ENCODE measurements around the gene CAPN1. TPM values are rescaled to one million over a fixed set of nuclear protein-coding genes. Genes with fewer than 3 reads are reported as not detected.

Gene CAPN1
- total RNA-seq, 1 experiment from 2014 or later = 175 TPM

- no peak overlapping the region for H3K4me2 ChIP-seq (ENCODE audit: insufficient read depth, insufficient read length, low read length)
- no peak overlapping the region for H2BK15ac ChIP-seq (ENCODE audit: low read depth, low read length)
- H3K36me3 Mint-ChIP-seq (ENCODE audit: insufficient read depth in 1 of 3, low read depth in 3 of 3) = peaks cover 9 to 16% (median 10%) of the 10 kb centered on the region in 3 experiments
- no peak overlapping the region for H3K4ac ChIP-seq (ENCODE audit: low read depth, low read length)
- no peak overlapping the region for H2AK5ac ChIP-seq (ENCODE audit: insufficient read length, low read length)
- peaks cover 25 to 27% of the 10 kb centered on the region in 2 experiments for H3K4me1 Mint-ChIP-seq
- peaks cover 5% of the 10 kb centered on the region for H3K4me1 ChIP-seq (ENCODE audit: insufficient read depth, low read length)
- H3K9ac ChIP-seq (ENCODE audit: extremely low read depth, insufficient read length, low read length) = no peak overlapping the region
- H2BK120ac ChIP-seq (ENCODE audit: low read depth, low read length, poor library complexity, severe bottlenecking) = no peak overlapping the region
- H3K27ac Mint-ChIP-seq = peak overlapping the region in 1 of 3 experiments; percentile 59; a peak in 1 of 7 replicates
- no peaks in the 10 kb centered on the region for H3K79me2 ChIP-seq (ENCODE audit: insufficient read depth, low read length)
- no peak overlapping the region for H4K5ac ChIP-seq (ENCODE audit: insufficient read length, low read depth, low read length)
- H3K9me3 ChIP-seq (ENCODE audit: control insufficient read depth, low read depth, low read length) = no peaks in the 10 kb centered on the region
- no peak overlapping the region for H3T11ph ChIP-seq (ENCODE audit: low read length)
- H3K27me3 Mint-ChIP-seq (ENCODE audit: low read depth) = peaks cover 2% of the 10 kb centered on the region; the same call in 1 of the 2 replicates
- H3K56ac ChIP-seq (ENCODE audit: insufficient read length, low read depth, low read length) = no peak overlapping the region
- H2BK5ac ChIP-seq (ENCODE audit: insufficient read length, low read length) = no peak overlapping the region
- no peak overlapping the region for H4K91ac ChIP-seq (ENCODE audit: insufficient read length, low read depth, low read length)
- peaks cover 0 to 10% of the 10 kb centered on the region in 2 experiments; a peak in 4 of 5 replicates for H3K9me3 Mint-ChIP-seq
- no peak overlapping the region for H3K27ac ChIP-seq (ENCODE audit: insufficient read length, low read depth, low read length)
- H3K18ac ChIP-seq (ENCODE audit: insufficient read length, low read depth, low read length) = no peak overlapping the region
- no peaks in the 10 kb centered on the region for H3K79me1 ChIP-seq (ENCODE audit: insufficient read depth, low read depth, low read length, poor library complexity, severe bottlenecking)
- H4K8ac ChIP-seq (replicated peaks; ENCODE audit: insufficient read length, low read depth, low read length) = no peak overlapping the region
- no peak overlapping the region for H2BK12ac ChIP-seq (ENCODE audit: insufficient read length, low read depth, low read length)
- no peaks in the 10 kb centered on the region for H3K27me3 ChIP-seq (ENCODE audit: insufficient read depth, low read length)
- H3K14ac ChIP-seq (ENCODE audit: insufficient read depth, low read length) = no peak overlapping the region
- no peak for DNase-seq
- no peak overlapping the region for H3K23ac ChIP-seq (ENCODE audit: insufficient read length, low read depth, low read length)
- H2BK20ac ChIP-seq (ENCODE audit: low read depth, low read length, poor library complexity, severe bottlenecking) = no peak overlapping the region
- H3K23me2 ChIP-seq (ENCODE audit: insufficient read length, low read depth, low read length, poor library complexity, severe bottlenecking) = no peaks in the 10 kb centered on the region
- no peaks in the 10 kb centered on the region for H4K20me1 ChIP-seq (ENCODE audit: control insufficient read depth, insufficient read depth, insufficient read length)
- TF ChIP-seq, protein P1, sequence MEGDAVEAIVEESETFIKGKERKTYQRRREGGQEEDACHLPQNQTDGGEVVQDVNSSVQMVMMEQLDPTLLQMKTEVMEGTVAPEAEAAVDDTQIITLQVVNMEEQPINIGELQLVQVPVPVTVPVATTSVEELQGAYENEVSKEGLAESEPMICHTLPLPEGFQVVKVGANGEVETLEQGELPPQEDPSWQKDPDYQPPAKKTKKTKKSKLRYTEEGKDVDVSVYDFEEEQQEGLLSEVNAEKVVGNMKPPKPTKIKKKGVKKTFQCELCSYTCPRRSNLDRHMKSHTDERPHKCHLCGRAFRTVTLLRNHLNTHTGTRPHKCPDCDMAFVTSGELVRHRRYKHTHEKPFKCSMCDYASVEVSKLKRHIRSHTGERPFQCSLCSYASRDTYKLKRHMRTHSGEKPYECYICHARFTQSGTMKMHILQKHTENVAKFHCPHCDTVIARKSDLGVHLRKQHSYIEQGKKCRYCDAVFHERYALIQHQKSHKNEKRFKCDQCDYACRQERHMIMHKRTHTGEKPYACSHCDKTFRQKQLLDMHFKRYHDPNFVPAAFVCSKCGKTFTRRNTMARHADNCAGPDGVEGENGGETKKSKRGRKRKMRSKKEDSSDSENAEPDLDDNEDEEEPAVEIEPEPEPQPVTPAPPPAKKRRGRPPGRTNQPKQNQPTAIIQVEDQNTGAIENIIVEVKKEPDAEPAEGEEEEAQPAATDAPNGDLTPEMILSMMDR (conservative IDR thresholded peaks at IDR 0.05) = no peak
- no peak overlapping the region for H2AFZ ChIP-seq (ENCODE audit: low read length)
- no peak overlapping the region for H3K4me3 Mint-ChIP-seq
Observed at GRCh38 chr11:65241692-65242091, 60.0 kb downstream of the CAPN1 start.

Measured in H9 (cell line).